CD4-positive, alpha-beta T cell treated with Interleukin-15 for 1 hour (primary cell): Measurements from ENCODE around the gene CHL1.

ENCODE experiments used
- DNase-seq: peaks from one replicate; pipeline ENCODE4 v3.0.0-alpha.2; 2020

Gene CHL1

GRCh38 chr3:288417-288816 is 91.9 kb downstream of the CHL1 start:
- DNase-seq = no peak

- DNase-seq = no peak
These were observed 94.5 kb downstream of the CHL1 start for GRCh38 chr3:291028-291427.

GRCh38 chr3:291646-292436 is 95.3 kb downstream of the CHL1 start:
- DNase-seq = no peak

GRCh38 chr3:294096-294495 is 97.5 kb downstream of the CHL1 start:
- no peak for DNase-seq

- DNase-seq = no peak
These were observed 98.0 kb downstream of the CHL1 start for GRCh38 chr3:294581-294980.

GRCh38 chr3:295166-295565 is 98.6 kb downstream of the CHL1 start:
- DNase-seq = no peak

- no peak for DNase-seq
These were observed 101.0 kb downstream of the CHL1 start for GRCh38 chr3:297585-297984.

GRCh38 chr3:299590-300301 is 103.2 kb downstream of the CHL1 start:
- DNase-seq = no peak

- DNase-seq = no peak
These were observed 110.6 kb downstream of the CHL1 start for GRCh38 chr3:307182-307581.

- DNase-seq = no peak
These were observed 112.2 kb downstream of the CHL1 start for GRCh38 chr3:308597-309321.

- no peak for DNase-seq
These were observed 115.7 kb downstream of the CHL1 start for GRCh38 chr3:312160-312733.

- DNase-seq = no peak
These were observed 116.3 kb downstream of the CHL1 start for GRCh38 chr3:312911-313310.

- DNase-seq = no peak
These were observed 120.4 kb downstream of the CHL1 start for GRCh38 chr3:317012-317411.

- no peak for DNase-seq
These were observed 122.3 kb downstream of the CHL1 start for GRCh38 chr3:318903-319302.

GRCh38 chr3:324423-324822 is 127.9 kb downstream of the CHL1 start:
- DNase-seq = no peak

- no peak for DNase-seq
These were observed 128.9 kb downstream of the CHL1 start for GRCh38 chr3:325495-325894.

GRCh38 chr3:330494-331115 is 134.0 kb downstream of the CHL1 start:
- no peak for DNase-seq

- DNase-seq = no peak
These were observed 135.3 kb downstream of the CHL1 start for GRCh38 chr3:331881-332280.

GRCh38 chr3:332701-333100 is 136.1 kb downstream of the CHL1 start:
- no peak for DNase-seq

- DNase-seq = no peak
These were observed 138.7 kb downstream of the CHL1 start for GRCh38 chr3:335240-335639.

GRCh38 chr3:339351-339750 is 142.8 kb downstream of the CHL1 start:
- DNase-seq = no peak

- no peak for DNase-seq
These were observed 145.4 kb downstream of the CHL1 start for GRCh38 chr3:341998-342397.

- no peak for DNase-seq
These were observed 149.6 kb downstream of the CHL1 start for GRCh38 chr3:346186-346585.
